ENCODE measurements around the gene CAMSAP1.

The CAMSAP1 gene

DNA sequence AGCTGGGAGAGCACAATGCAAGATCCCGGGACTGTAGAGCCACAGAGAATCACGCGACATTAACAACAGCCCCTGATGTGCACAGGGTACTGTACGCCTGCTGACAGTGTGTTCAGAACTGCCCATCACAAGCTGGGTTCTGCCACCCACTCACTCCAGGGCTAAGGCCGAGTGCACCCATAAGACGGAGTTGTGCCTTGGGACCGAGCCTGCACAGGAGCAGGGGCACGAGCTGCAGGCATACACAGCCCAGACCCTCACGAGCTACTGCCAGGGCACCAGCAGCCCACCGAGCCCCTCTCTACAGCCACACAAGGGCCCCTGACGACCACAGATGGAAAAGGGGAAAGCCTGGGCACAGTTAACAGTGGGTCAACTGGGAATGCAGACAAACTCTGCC lies 67.8 kb downstream of the CAMSAP1 start:
- DNase-seq (ENCODE audit: low read depth in 2 of 2), result no peak

DNA sequence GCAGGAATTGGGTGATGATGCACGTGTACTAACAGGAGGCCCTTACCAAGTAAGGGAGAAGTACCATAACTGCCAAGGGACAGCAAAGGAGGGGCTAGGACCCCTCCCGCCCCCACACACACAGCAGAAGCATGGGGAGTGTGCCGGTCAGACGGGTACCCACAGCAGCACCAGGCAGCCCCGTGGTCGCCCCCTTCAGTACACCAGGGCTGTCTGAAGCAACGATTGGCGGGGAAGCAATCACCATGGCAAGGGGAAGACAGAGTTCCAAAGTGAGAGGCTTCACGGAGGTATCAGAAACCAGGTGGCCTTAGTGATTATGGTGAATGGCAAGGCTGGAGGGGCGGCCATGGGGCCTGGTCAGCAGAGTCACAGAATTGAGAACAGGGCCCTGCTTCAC lies 72.2 kb downstream of the CAMSAP1 start:
- no peak for DNase-seq (ENCODE audit: low read depth in 2 of 2)

DNA sequence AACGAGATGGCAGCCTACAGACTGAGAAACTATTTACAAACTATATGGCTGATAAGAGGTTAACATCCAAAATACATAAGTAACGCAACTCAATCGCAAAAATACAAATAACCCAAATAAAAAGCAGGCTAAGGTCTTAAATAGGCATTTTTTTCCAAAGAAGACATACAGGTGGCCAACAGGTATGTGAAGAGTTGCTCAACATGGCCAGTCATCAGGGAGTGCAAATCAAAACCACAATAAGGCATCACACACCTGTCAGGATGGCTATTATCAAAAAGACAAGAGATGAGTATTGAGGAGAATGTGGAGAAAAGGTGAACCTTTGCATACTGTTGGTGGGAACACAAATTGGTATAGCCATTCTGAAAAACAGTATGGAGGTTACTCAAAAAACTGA lies 73.5 kb downstream of the CAMSAP1 start:
- DNase-seq (ENCODE audit: low read depth in 2 of 2), result no peak

GRCh38 chr9:135830496-135830895 lies 76.8 kb downstream of the CAMSAP1 start:
- no peak for DNase-seq (ENCODE audit: low read depth in 2 of 2)

DNA sequence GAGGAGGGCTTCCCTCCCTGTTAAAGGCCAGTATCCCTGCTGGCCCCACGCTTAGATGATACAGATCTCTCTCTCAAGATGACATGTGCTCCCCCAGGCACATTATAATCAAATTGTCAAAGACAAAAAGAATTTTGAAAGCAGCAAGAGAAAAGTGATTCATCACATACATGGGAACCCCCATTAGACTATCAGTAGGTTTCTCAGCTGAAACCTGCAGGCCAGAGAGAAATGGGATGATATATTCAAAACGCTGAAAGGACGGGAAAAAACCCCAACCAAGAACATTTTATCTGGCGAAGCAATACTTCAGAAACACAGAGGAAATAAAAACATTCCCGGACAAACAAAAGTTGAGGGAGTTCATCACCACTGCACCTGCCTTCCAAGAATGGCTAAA lies 78.7 kb downstream of the CAMSAP1 start:
- DNase-seq (ENCODE audit: low read depth in 2 of 2), result no peak

DNA sequence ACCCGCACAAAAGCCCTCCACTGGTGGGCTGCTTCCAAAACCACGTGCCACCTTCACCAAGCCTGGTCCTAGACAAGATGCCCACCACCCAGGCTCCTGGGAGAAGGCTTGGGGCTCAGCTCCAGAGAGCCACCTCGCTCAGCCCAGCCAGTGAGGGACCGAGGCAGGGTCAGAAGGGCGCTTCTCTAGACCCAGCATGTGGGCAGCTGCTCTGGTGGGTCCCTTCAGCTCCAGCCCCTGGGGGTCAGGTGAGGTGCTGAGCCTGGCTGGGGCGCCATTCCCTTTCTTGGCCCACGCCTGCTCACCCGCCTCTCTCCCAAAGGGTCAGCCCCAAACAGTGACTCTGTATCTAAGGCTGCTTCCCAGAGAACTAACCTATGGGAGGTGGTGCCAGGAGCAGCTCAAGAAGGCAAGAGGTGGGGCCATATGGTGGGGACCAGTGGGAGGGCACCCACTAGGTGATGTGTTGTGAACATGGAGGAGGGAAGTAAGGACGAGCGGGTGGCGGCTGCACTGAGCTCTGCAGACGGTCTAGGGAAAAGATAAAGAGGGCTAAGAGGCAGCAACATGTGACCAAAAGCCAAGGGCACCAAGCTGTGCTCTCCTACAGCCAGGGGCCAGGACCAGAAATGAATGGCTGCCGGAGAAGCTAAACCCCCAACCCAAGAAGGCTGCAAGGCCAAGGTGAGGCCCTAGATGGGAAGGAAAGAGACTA lies 79.3 kb downstream of the CAMSAP1 start:
- no peak for DNase-seq (ENCODE audit: low read depth in 2 of 2)

DNA sequence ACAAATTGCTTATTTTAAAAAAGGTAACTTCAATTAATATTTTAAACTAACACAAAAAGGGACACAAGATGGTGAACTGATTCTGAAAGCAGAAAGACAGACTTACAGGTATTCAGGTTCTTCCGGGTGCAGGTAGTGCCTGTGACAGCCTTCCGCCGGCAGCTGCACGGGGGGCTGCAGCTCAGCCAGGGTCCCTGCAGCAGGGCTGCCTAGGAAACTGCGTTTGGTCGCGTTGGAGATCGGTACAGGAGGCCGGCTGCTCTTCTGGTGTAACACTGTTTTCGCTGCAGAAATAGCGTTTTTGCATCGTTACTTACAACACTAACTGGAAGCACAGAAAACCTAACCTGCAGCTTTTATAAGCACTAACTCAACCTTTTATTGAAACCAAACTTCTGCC lies 80.0 kb downstream of the CAMSAP1 start:
- DNase-seq (ENCODE audit: low read depth in 2 of 2), result no peak

- DNase-seq (ENCODE audit: low read depth in 2 of 2), result no peak
These were observed 81.2 kb downstream of the CAMSAP1 start for GRCh38 chr9:135826188-135826545.

- DNase-seq (ENCODE audit: low read depth in 2 of 2), result no peak
These were observed 81.7 kb downstream of the CAMSAP1 start for GRCh38 chr9:135825435-135826187.

GRCh38 chr9:135823036-135823435 lies 84.3 kb downstream of the CAMSAP1 start:
- DNase-seq (ENCODE audit: low read depth in 2 of 2), result no peak

DNA sequence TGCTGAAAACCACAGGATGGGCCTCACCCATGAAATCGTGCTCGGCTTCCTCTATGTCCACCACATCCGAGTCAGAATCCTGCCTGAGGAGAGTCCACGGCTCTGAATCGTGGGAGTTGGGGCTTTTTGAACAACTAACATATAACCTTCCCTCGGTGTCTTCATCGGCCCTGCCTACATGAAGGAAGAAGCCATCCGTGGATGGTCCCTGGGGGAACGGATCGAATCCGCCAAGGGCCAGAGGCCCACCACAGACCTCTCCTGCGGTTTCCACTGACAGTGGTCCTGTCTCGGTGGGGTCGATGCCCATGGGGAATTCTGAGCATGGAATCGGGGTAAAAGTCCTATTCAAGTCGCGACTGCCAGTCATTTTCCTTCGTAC lies 85.0 kb downstream of the CAMSAP1 start:
- no peak for DNase-seq (ENCODE audit: low read depth in 2 of 2)

DNA sequence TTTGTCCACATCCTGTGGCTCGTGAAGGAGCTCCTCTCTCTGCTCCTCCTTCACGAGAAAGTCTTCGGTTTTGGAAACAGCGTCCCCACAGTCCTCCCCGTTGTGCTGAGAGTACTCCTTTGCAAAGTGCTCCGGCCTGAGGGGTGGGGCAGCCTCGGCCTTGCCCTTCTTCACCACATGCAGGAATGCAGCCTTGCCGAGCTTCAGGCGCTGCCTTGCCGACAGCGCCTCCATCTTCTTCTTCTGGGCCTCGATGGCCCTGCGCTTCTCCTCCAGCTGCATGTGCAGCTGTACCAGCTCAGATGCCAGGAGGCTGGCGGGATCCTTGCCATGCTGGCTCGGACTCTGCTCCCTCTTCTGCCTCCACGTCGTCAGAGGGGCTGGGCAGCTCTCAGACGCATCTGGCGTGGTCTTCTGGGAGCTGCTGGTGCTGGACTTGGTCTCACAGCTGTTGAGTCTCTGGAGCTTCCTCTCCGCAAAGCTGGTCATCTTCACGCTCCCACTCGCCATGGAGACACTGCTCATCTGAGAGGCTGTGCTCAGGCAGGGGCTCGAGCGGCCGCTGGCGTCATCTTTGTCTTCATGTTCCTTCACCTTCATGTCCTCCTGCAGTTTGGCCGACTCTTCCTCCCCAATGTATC lies 85.5 kb downstream of the CAMSAP1 start:
- DNase-seq (ENCODE audit: low read depth in 2 of 2), result no peak

- DNase-seq (ENCODE audit: low read depth in 2 of 2), result no peak
These were observed 86.2 kb downstream of the CAMSAP1 start for GRCh38 chr9:135821116-135821515.

GRCh38 chr9:135820661-135821060 lies 86.7 kb downstream of the CAMSAP1 start:
- no peak for DNase-seq (ENCODE audit: low read depth in 2 of 2)

DNA sequence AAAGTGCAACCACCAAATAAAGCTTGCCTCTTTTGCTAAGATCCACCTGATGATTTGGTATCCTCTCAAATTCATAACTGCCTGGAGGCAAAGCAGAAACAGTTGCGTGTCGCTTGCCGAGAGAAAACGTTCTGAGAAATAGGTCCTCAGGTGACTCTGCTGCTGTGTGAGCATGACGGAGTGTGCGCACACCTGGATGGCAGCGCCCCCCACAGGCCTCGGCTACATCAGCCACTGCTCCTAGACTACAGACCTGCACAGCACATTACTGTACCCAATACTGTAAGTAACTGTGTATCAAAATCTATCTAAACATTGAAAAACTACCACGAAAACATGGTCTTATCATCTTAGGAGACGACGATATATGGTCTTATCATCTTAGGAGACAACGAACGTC lies 87.4 kb downstream of the CAMSAP1 start:
- DNase-seq (ENCODE audit: low read depth in 2 of 2), result no peak

DNA sequence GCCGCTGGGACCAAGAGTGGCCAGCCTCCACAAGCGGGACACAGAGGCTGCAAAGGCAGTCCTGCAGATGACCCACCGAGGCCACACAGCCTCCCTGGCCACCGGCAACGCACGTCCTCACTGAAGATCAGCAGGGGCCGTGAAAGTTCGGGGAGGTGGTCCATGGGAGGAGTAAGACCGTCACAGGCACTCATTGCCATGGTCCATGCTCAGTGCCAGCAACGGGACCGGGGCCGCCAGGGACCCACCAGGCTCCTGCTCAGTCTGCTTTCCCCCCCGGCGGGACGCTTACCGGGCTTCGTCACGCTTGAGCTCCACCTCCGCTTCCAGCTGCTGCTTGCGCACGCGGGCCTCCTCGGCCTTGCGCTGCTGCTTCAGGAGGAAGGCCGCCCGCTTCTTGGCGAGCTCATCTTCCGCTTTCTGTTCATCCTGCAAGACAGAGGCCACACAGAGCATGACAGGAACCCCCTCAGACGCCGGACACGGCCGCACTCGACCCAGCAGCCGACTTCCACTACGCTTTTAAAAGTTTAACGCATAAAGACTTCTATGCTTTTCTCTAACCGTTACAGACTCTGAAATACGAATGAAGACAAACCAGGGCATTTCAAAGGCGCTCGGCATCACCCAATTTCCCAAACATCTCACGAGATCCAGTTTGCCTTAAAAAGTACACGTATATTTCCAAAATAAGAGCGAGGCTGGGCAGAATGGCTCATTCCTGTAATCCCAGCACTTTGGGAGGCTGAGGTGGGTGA lies 88.4 kb downstream of the CAMSAP1 start:
- DNase-seq (ENCODE audit: low read depth in 2 of 2), result no peak

DNA sequence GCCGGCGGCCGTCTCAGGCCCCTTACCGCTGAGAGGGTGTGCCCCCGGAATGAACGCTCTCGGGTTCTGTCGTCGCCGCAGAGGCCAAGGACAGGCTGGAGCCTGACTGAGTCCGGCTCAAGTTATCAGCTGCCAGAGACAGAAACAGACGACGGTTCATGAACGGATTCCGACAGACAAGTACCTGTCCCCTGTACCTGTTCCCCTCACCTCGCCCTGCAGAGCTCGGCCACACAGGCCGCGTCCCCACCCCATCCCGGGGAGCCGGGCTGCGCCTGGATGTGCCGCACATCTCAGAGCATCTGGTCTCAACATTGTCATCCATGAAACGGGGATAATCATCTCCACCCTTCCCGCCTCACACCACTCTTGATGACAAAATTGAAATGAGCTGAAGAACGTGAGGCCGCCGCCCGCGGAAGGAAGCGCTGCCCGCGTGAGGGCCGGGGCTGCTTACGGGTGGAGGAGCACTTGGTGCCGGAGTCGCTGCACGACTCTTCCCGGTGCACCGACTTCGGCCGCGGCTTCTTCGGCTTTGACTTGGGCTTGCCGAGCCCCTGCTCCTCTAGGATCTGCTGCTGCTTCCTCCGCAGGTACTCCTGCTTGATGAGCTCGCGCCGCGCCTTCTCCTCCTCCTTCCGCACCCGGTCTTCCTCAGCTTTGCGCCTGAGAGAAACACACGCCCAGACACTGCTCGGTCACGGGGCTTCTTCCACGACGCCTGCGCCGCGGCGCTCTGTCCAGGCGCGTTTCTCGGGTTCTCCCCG lies 89.2 kb downstream of the CAMSAP1 start:
- DNase-seq (ENCODE audit: low read depth in 2 of 2), result no peak

DNA sequence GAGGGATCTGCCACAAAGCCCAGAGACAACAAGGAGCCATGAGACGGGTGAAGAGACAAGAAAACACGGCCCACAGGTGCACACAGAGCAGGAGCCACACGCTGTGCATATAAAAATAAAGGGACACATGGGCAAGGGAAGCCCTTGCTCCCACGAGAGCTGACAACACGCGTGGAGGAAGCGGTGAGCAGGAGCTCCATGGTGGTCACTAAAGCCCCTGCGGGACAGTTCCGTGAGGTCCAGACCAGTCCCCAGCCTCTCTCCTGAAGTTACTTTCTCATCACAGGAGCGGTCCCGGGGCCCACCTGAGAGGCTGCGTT lies 90.7 kb downstream of the CAMSAP1 start:
- DNase-seq (ENCODE audit: low read depth in 2 of 2), result no peak

GRCh38 chr9:135815830-135816650 lies 91.3 kb downstream of the CAMSAP1 start:
- DNase-seq (ENCODE audit: low read depth in 2 of 2), result no peak

DNA sequence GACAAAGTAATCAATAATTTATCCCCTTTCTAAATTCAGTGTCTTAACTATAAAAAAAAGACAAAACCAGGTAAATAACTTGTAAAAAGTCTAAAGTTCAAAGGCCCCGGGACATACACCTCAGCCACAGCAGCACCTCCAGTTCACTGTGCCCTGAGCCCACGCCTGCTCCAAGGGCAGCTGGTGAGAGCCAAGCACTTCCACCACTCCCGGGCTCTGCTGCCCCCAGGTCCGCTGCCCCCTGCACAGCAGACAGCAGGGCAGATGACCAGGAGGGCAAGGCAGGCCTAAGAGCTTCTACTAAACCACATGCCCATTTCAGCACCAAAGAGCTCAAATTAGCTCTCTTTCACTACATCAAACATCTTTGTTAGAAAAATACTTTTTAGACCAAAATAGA lies 91.9 kb downstream of the CAMSAP1 start:
- DNase-seq (ENCODE audit: low read depth in 2 of 2), result no peak
